ENCODE data around the gene TCEAL4. TPM values are rescaled to one million over a fixed set of nuclear protein-coding genes. Genes with fewer than 3 reads are reported as not detected.

Gene TCEAL4
- total RNA-seq, 1 donor from 2014 or later, result 95.5 TPM

DNA sequence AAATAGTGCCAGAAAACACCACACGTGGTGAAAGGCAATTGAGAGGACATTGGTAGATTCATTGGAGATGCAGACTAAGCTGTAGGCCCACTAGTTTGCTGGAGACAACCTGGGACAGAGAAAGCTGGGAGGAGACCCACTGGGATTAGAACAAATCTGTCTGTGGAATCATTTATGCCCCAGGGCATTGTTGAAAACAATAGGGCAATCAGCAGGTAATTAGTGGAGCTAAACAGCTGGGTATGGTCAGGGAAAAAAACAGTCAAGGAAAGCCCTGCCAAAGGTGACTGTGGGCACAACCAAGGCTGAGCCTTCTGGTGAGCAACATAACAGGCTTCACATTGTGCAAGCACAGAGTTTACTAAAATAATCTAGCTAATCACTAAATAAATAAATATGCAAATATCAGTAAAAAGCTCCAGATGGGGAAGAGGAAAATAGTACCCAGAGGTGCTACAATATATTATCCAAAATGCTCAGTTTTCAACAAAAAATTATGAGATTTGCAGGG is 31.4 kb downstream of the TCEAL4 start:
- Mint-ChIP-seq H3K27ac (ENCODE audit: unreplicated experiment) (no peak overlapping the region), H3K4me3 (ENCODE audit: unreplicated experiment) (no peak overlapping the region)
- no peak for DNase-seq (ENCODE audit: low spot score)

DNA sequence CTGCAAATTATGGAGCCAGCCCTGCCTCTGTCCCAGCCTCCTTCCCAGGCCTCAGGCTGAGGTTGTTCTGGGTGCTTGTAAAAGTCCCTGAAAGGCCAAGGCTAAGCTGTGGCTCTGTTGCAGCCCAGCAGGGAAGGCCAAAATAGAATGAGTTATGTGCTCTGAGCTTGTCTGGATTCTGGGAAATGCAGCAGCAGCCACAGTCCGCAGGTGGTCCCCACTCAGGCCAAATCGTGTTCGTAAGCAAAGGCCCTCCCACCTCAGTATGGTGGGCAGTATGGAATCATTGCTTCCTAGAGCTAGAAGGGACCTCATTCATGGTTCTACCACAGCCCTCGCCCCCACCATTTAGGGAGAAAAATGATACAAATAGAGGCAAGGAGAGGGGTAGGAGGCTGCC is 38.8 kb downstream of the TCEAL4 start:
- no peak overlapping the region for H3K27ac Mint-ChIP-seq (ENCODE audit: unreplicated experiment)

More for the DNA sequence above, 31.4 kb downstream of the TCEAL4 start:
- H3K4me1 Mint-ChIP-seq (ENCODE audit: unreplicated experiment), result no peaks in the 10 kb centered on the region
- no peaks in the 10 kb centered on the region for H3K9me3 Mint-ChIP-seq (ENCODE audit: unreplicated experiment)
- TF ChIP-seq, protein P1, sequence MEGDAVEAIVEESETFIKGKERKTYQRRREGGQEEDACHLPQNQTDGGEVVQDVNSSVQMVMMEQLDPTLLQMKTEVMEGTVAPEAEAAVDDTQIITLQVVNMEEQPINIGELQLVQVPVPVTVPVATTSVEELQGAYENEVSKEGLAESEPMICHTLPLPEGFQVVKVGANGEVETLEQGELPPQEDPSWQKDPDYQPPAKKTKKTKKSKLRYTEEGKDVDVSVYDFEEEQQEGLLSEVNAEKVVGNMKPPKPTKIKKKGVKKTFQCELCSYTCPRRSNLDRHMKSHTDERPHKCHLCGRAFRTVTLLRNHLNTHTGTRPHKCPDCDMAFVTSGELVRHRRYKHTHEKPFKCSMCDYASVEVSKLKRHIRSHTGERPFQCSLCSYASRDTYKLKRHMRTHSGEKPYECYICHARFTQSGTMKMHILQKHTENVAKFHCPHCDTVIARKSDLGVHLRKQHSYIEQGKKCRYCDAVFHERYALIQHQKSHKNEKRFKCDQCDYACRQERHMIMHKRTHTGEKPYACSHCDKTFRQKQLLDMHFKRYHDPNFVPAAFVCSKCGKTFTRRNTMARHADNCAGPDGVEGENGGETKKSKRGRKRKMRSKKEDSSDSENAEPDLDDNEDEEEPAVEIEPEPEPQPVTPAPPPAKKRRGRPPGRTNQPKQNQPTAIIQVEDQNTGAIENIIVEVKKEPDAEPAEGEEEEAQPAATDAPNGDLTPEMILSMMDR (IDR thresholded peaks at IDR 0.05; ENCODE audit: unreplicated experiment), result no peak
- no peaks in the 10 kb centered on the region for H3K27me3 Mint-ChIP-seq (ENCODE audit: unreplicated experiment)
- no peaks in the 10 kb centered on the region for H3K36me3 Mint-ChIP-seq (ENCODE audit: low read depth, unreplicated experiment)

DNA sequence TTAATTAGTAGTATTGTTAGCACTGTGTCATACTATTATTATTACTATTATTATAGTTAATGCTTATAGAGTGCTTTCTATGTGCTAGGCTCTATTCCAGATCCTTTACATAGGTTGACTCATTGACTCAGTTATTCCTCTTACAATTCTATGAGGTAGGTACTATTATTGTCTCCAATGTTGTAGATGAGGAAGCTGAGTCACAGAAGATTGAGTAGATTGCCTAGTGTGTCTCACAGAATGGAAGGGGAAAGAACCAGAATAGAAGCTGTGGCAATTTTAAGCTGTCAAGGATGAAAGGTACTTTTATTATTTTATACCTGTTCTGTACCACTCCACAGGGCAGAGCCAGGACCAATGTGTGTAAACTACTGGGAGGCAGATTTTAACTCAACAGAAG is 41.5 kb downstream of the TCEAL4 start:
- Mint-ChIP-seq H3K27me3 (ENCODE audit: unreplicated experiment) (no peaks in the 10 kb centered on the region), H3K9me3 (ENCODE audit: unreplicated experiment) (no peaks in the 10 kb centered on the region), H3K27ac (ENCODE audit: unreplicated experiment) (no peak overlapping the region), H3K4me1 (ENCODE audit: unreplicated experiment) (peaks cover 7% of the 10 kb centered on the region), H3K4me3 (ENCODE audit: unreplicated experiment) (no peak overlapping the region), H3K36me3 (ENCODE audit: low read depth, unreplicated experiment) (no peaks in the 10 kb centered on the region)
- TF ChIP-seq, protein P1 (IDR thresholded peaks at IDR 0.05; ENCODE audit: unreplicated experiment), result no peak
- no peak for DNase-seq (ENCODE audit: low spot score)

More for the DNA sequence above, 38.8 kb downstream of the TCEAL4 start:
- DNase-seq (ENCODE audit: low spot score), result no peak
- Mint-ChIP-seq H3K36me3 (ENCODE audit: low read depth, unreplicated experiment) (no peaks in the 10 kb centered on the region), H3K4me3 (ENCODE audit: unreplicated experiment) (no peak overlapping the region), H3K4me1 (ENCODE audit: unreplicated experiment) (peaks cover 5% of the 10 kb centered on the region), H3K27me3 (ENCODE audit: unreplicated experiment) (no peaks in the 10 kb centered on the region), H3K9me3 (ENCODE audit: unreplicated experiment) (no peaks in the 10 kb centered on the region)
- TF ChIP-seq, protein P1 (IDR thresholded peaks at IDR 0.05; ENCODE audit: unreplicated experiment), result no peak

DNA sequence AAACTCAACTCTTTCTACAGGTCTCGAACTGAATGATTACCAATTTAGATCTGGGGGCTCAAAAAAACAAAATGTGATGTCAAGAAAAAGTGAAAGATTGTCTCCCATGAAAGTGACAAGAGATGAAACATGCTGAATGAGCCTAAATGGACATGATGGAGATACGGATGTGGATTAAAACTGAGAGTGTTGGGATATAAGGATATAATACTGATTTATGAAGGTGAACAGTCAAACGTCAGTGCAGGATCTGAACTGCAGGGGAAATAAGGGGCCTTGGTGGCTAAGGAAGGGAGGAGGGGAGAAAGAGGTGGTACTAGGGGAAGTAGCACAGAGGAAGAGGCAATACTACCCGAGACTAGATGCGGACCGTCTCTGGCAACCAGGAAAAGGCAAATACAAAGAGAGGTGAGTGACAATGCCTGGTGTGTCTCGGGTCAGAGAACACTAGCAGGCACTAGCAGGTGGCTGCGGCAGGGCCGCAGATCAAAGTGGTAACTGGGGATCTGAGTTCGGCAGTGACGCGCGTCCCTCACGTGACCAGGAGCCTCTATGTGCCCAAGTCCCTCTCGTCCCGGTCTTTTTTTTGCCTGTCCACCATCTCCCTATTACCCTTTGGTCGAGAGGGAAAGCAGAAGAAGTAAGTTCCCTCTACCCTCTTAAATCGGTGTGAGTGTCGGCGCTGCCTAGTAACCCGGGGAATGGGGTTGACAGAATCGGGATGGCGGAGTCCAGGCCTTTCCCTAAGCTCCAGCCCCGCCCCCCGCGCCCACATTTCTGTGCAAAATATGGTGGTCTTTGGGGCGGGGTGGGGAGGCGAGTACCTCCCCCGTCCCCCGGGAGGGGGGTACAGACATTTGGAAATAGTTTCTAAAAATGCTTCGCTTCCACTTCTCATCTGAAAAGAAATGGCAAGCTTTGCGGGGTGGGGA is 43.3 kb downstream of the TCEAL4 start, which contains the start of gene TCEAL1:
Gene TCEAL1, plus strand, starts transcription at position 590 of the 932 bp plus-strand sequence. CDS start 942 bp downstream, outside the sequence.
- peak within 1 kb of the TSS; percentile 90 for H3K4me3 Mint-ChIP-seq (ENCODE audit: unreplicated experiment)
- peak; percentile 28 for DNase-seq (ENCODE audit: low spot score)
- H3K36me3 Mint-ChIP-seq (ENCODE audit: low read depth, unreplicated experiment), result no peaks in the 10 kb centered on the region
- no peaks in the 10 kb centered on the region for H3K9me3 Mint-ChIP-seq (ENCODE audit: unreplicated experiment)
- H3K27me3 Mint-ChIP-seq (ENCODE audit: unreplicated experiment), result no peaks in the 10 kb centered on the region
- H3K4me1 Mint-ChIP-seq (ENCODE audit: unreplicated experiment), result peaks cover 7% of the 10 kb centered on the region
- TF ChIP-seq, protein P1 (IDR thresholded peaks at IDR 0.05; ENCODE audit: unreplicated experiment), result no peak
- peak within 1 kb of the TSS; percentile 74 for H3K27ac Mint-ChIP-seq (ENCODE audit: unreplicated experiment)

All from endothelial cell (in vitro differentiated cells).